DOHH2 (cell line): ENCODE results near the gene FHOD1.

Experiments
- H3F3A ChIP-seq: fragments of 200-600 bp; sonication (generic), shearing (Covaris generic); 2 replicates; pipeline ENCODE4 v1.6.0; 2016; ENCODE audit warnings: antibody characterized with exemption, mild to moderate bottlenecking; ENCODE audit not compliant: control insufficient read depth, insufficient read depth
- H3K27ac ChIP-seq: fragments of 200-600 bp; sonication (generic); 2 replicates; pipeline ENCODE4 v1.5.1; 2014; ENCODE audit warnings: low read depth, mild to moderate bottlenecking, low read length, moderate library complexity
- H3K27me3 ChIP-seq: fragments of 200-600 bp; sonication (generic); 2 replicates; pipeline ENCODE4 v1.6.1; 2014; ENCODE audit warnings: mild to moderate bottlenecking, low read length, mixed read lengths; ENCODE audit not compliant: control insufficient read depth
- H3K36me3 ChIP-seq: fragments of 200-600 bp; sonication (generic); 2 replicates; pipeline ENCODE4 v1.6.1; 2014; ENCODE audit warnings: mild to moderate bottlenecking, low read length, moderate library complexity, mixed read lengths; ENCODE audit not compliant: control insufficient read depth
- H3K4me1 ChIP-seq: fragments of 200-600 bp; sonication (generic); 2 replicates; pipeline ENCODE4 v1.6.1; 2014; ENCODE audit warnings: mild to moderate bottlenecking, low read length, mixed read lengths; ENCODE audit not compliant: control insufficient read depth
- H3K4me2 ChIP-seq: fragments of 200-600 bp; sonication (generic); 2 replicates; pipeline ENCODE4 v1.6.0; 2014; ENCODE audit warnings: mild to moderate bottlenecking, low read length, moderate library complexity
- H3K4me3 ChIP-seq: fragments of 200-600 bp; sonication (generic); 2 replicates; pipeline ENCODE4 v1.5.1; 2014; ENCODE audit warnings: mild to moderate bottlenecking, low read length, mixed read lengths
- H3K79me2 ChIP-seq: fragments of 200-600 bp; sonication (generic); 2 replicates; pipeline ENCODE4 v1.6.1; 2014; ENCODE audit warnings: mild to moderate bottlenecking, low read length, mixed read lengths; ENCODE audit not compliant: control insufficient read depth
- H3K9me2 ChIP-seq: fragments of 200-600 bp; sonication (generic); replicated peaks from 2 replicates; pipeline ENCODE4 v1.6.1; 2014; ENCODE audit warnings: mild to moderate bottlenecking, low read length, mixed read lengths; ENCODE audit not compliant: control insufficient read depth
- H3K9me3 ChIP-seq: fragments of 200-600 bp; sonication (generic); 2 replicates; pipeline ENCODE4 v1.6.1; 2014; ENCODE audit warnings: antibody characterized with exemption, low read length, mixed read lengths; ENCODE audit not compliant: control insufficient read depth, insufficient read depth
- H4K20me1 ChIP-seq: fragments of 200-600 bp; sonication (generic); 2 replicates; pipeline ENCODE4 v1.6.0; 2014; ENCODE audit warnings: low read depth, mild to moderate bottlenecking, antibody characterized with exemption, low read length, moderate library complexity; ENCODE audit not compliant: control insufficient read depth, insufficient read depth
- CTCF ChIP-seq: fragments of 200-600 bp; sonication (generic); IDR thresholded peaks from one replicate; pipeline ENCODE4 v1.5.1; 2014; ENCODE audit warnings: antibody characterized with exemption, mild to moderate bottlenecking, low read depth, low read length; ENCODE audit not compliant: poor library complexity, severe bottlenecking
- EZH2phosphoT487 ChIP-seq: fragments of 200-600 bp; sonication (generic); IDR thresholded peaks from 2 replicates; pipeline ENCODE4 v1.6.1; 2017; ENCODE audit warnings: borderline replicate concordance, mild to moderate bottlenecking, antibody characterized with exemption, low read length, moderate library complexity, mixed read lengths

Gene FHOD1

DNA sequence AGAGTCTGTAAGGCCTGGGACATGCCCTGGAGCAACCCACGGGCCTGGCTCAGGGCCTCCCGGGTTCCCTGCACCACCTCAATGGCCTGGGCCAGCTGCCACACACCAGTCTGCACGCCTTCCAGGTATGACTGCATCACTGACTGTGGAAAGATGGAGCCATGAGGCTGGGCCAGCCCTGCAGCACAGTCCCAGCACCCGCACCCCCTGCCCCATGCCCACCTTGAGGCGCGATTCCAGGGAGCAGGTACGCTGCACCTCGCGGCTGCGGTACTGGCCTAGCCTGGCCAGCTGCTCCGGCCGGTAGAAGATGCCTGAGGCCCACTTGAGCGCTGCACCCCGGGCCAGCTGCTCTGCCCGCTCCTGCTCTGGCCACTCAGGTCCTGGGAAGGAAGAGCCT lies 58.5 kb downstream of the FHOD1 start:
- no peaks in the 10 kb centered on the region for H3F3A ChIP-seq
- H3K27me3 ChIP-seq: peaks cover 24% of the 10 kb centered on the region
- H3K27ac ChIP-seq: no peak overlapping the region
- H3K36me3 ChIP-seq: peaks cover 17% of the 10 kb centered on the region
- peaks cover 22% of the 10 kb centered on the region for H3K79me2 ChIP-seq
- H3K4me1 ChIP-seq: peaks cover 31% of the 10 kb centered on the region
- no peak overlapping the region for H3K4me3 ChIP-seq
- no peaks in the 10 kb centered on the region for H3K9me3 ChIP-seq
- no peak overlapping the region for H3K4me2 ChIP-seq
- H3K9me2 ChIP-seq: no peaks in the 10 kb centered on the region
- no peaks in the 10 kb centered on the region; the same call in 1 of the 2 replicates for H4K20me1 ChIP-seq
- no peak for TF ChIP-seq CTCF
- no peak for TF ChIP-seq EZH2phosphoT487

GRCh38 chr16:67188323-67188722 lies 59.0 kb downstream of the FHOD1 start:
- H3K36me3 ChIP-seq: peaks cover 12% of the 10 kb centered on the region
- H3K4me1 ChIP-seq: peaks cover 27% of the 10 kb centered on the region
- peaks cover 17% of the 10 kb centered on the region for H3K79me2 ChIP-seq
- H3K27ac ChIP-seq: no peak overlapping the region
- no peaks in the 10 kb centered on the region; the same call in 1 of the 2 replicates for H4K20me1 ChIP-seq
- H3K27me3 ChIP-seq: peaks cover 24% of the 10 kb centered on the region
- TF ChIP-seq CTCF (no peak), EZH2phosphoT487 (no peak)
- no peaks in the 10 kb centered on the region for H3K9me3 ChIP-seq
- no peak overlapping the region for H3K4me3 ChIP-seq
- no peaks in the 10 kb centered on the region for H3K9me2 ChIP-seq
- H3F3A ChIP-seq: no peaks in the 10 kb centered on the region
- H3K4me2 ChIP-seq: no peak overlapping the region

- TF ChIP-seq CTCF (no peak), EZH2phosphoT487 (no peak)
- Histone ChIP-seq H3K4me2 (no peak overlapping the region), H3K4me1 (peaks cover 33% of the 10 kb centered on the region), H4K20me1 (peaks cover 3% of the 10 kb centered on the region; the same call in 1 of the 2 replicates), H3K36me3 (peaks cover 2% of the 10 kb centered on the region), H3F3A (no peaks in the 10 kb centered on the region), H3K9me3 (no peaks in the 10 kb centered on the region), H3K27ac (no peak overlapping the region), H3K9me2 (no peaks in the 10 kb centered on the region), H3K27me3 (peaks cover 24% of the 10 kb centered on the region), H3K4me3 (no peak overlapping the region), H3K79me2 (peaks cover 14% of the 10 kb centered on the region)
Measured at GRCh38 chr16:67187175-67187890, 59.9 kb downstream of the FHOD1 start.
